Activated CD8-positive, alpha-beta memory T cell treated with anti-CD3 and anti-CD28 coated beads for 4 hours (primary cell): Measurements from ENCODE around the gene LRIG2.
"Not testable (repeated sequence)": the region's sequence is repeated elsewhere in the genome, so short reads cannot be mapped to it uniquely, and the experiment has no call there.

Experiments
- DNase-seq, 2 donors: peaks; one replicate each; pipeline ENCODE4 v3.0.0-alpha.2; 2020; ENCODE audit warnings: low read depth in 2 of 2

Gene LRIG2

GRCh38 chr1:113072757-113073478 is at the start of gene LRIG2:
Gene LRIG2, plus strand, starts transcription at chr1:113073198. Its CDS starts 209 bp downstream, at chr1:113073407.
- DNase-seq, result peak; percentile 95

- DNase-seq, result not testable (repeated sequence)
Observed at GRCh38 chr1:113023316-113023715, 49.7 kb upstream of the LRIG2 start.

DNA sequence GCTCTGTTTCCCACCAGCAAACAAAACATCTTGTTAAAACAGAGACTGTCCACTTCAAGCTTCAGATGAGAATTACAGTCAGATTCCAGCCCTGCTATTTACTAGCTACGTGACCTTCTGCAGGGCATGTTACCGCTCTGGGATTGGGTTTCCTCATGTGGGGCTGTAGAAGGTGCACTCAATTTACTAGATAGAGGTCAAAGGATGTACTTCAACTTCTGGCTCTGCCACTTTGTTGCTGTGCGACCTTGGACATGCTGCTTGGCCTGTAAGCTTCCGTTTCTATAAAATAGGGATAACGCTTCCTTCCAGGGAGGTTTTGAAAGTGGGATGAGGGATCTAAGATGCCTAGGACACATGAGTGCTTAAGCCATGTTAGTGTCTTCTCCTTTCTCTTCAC is 46.0 kb upstream of the LRIG2 start:
- DNase-seq, result no peak

GRCh38 chr1:113027449-113027848 is 45.5 kb upstream of the LRIG2 start:
- no peak for DNase-seq

- no peak for DNase-seq
Observed at GRCh38 chr1:113029822-113030221, 43.2 kb upstream of the LRIG2 start.

DNA sequence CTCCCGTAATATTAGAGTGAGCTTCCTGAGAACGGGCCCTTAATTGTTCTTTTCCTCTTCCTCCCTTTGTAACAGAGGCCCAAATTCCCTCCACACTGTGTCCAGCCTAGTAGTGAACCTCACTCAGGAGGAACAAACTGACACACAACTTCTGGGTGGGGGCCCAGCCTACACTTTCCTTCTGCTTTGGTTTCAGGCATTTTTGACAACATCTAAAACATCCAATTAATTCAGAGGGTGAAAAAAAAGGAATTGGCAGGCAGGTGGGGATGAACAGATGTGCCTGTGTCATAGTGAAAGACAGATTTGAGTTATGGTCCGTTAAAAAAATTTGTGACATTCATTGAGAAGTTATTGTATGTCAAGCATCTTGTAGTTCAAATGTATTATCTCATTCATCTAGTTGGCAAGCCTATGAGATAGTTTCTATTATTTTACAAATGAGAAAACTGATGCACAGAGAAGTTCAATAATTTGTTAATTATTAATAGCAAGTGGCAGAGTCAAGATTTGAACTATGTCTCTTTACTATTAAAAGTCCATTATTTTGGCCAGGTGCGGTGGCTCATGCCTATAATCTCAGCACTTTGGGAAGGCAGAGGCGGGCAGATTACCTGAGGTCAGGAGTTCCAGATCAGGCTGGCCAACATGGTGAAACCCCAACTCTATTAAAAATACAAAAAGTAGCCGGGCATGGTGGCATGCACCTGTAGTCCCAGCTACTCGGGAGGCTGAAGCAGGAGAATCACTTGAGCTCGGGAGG is 41.6 kb upstream of the LRIG2 start:
- DNase-seq, result no peak

- DNase-seq, result no peak
Observed at GRCh38 chr1:113035086-113035485, 37.9 kb upstream of the LRIG2 start.

DNA sequence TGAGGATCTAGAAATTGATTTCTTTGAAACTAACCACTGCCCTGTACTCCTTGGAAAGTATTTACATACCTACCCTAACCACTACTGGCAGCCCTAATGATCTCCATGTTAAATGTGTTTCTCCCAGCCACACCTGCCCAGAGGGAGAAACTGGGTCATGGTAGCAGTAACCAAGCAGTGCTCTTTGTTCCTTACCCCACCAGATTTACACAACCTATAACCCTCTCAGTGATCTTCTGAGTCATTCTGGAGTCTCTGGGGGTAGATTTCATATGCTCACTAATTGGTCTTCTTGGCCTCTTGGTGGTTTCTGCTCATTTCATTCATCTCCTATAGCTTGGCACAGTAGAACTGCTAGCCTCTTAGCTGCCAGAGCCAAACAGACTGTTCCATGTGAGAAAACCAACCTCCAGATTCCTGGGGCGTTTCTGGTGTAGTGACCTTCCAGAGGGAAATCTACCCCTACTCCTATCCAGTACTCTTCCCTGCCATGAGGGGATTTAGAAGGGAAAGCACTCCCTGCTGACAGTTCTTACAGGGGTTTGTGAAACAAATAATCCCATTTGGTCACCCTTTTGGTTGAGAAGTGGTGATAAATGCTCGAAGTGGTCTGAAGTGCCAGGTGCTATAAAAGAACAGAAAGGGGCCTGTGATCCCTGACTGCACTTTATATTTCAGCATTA is 36.2 kb upstream of the LRIG2 start:
- DNase-seq, result no peak

- DNase-seq, result no peak
Observed at GRCh38 chr1:113040041-113040440, 33.0 kb upstream of the LRIG2 start.

DNA sequence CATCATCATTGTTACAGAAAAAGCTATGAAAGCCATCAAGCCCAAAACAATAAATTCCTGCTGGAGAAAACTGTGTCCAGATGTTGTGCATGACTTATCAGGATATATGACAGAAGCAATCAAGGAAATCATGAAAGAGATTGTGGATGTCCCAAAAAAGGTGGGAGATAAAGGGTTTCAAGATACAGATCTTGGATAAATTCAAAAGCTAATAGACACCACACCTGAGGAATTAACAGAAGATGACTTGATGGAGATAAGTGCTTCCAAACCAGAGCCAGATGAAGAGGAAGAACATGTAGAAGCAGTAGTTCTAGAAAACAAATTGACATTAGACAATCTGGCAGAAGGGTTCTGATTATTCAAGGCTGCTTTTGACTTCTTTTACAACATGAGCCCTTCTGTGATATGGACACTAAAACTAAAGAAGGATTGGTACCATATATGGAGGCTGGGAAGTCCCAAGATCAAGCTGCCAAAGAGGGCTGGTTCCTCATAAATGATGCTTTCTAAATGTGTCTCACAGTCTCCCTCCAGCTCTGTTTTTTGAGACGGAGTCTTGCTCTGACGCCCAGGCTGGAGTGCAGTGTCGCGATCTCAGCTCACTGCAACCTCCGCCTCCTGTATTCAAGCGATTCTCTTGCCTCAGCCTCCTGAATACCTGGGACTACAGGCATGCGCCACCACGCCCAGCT is 32.1 kb upstream of the LRIG2 start:
- DNase-seq, result no peak

GRCh38 chr1:113041569-113042284 is 31.3 kb upstream of the LRIG2 start:
- DNase-seq, result no peak

DNA sequence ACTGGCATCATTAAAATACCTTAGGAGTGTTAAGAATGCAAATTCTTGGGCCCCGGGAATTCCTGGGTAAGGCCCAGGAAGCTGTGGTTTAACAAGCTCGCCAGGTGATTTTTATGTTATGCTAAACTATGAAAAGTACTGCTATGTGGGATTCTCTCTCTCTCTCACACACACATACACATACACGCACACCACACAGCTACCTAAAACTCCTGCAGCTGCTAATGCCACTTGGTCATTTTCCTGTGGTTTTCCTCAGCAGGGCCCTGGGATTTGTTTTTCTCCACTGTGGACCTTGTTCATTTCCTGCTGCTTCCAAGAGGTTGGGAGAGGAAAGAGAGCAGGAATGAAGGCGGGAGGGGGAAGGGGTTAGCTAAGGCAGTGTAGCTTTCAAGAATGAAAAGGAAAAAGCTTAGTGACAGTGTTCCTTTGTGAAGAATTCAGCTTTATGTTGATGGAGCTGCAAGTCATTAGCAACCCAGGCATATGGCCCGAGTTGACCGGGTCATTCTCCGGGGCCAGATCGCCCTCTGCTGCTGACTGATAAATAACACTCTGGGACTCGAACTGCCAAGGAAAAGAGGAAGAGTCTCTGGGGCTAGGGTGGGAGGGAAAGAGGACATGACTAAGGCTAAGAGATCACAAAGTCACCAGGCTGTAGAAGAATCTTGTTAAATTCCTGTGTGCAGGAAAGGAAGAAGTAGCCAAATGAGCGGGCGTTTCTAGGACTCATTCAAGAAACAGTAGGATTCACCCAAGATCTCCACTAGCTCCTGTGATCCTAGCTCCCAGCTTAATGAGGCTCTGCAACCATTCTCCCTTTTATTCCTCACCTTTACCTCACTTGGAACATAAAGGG is 30.5 kb upstream of the LRIG2 start:
- DNase-seq, result no peak

DNA sequence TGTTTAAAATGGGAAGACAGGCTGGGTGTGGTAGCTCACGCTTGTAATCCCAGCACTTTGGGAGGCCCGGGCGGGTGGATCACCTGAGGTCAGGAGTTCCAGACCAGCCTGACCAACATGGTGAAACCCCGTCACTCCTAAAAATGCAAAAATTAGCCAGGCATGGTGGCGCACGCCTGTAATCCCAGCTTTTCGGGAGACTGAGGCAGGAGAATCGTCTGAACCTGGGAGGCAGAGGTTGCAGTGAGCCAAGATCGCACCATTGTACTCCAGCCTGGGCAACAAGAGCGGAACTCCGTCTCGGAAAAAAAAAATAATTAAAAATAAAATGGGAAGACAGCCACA is 29.9 kb upstream of the LRIG2 start:
- not testable (repeated sequence) for DNase-seq

DNA sequence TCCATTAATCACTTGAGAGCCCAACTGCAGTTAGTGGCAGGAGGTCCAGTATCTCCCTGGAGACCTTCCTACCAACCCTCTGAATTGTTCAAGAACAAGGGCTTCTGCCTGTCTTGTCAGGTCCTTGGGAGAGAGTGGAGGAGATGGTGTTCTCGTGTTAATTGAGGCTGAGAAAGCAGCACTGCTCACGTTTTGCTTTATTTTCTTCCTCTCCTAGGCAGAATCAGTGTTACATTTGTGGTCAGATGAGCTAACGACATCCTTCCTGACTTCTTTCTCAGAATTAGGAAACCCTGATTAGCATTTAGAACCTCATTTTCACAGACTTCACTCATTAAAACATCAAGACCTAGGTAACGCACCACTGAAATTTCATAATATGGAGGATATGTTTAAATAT is 26.4 kb upstream of the LRIG2 start:
- DNase-seq, result no peak

DNA sequence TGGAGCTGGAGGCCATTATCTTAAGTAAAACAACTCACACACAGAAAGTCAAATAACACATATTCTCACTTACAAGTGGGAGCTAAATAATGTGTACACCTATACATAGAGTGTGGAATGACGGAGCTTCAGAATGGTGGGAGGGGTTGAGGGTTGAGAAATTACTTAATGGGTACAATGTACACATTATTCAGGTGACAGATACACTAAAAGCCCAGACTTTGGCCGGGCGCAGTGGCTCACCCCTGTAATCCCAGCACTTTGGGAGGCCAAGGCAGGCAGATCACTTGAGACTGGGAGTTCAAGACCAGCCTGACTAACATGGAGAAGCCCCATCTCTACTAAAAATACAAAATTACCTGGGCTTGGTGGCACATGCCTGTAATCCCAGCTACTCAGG is 24.9 kb upstream of the LRIG2 start:
- no peak for DNase-seq

DNA sequence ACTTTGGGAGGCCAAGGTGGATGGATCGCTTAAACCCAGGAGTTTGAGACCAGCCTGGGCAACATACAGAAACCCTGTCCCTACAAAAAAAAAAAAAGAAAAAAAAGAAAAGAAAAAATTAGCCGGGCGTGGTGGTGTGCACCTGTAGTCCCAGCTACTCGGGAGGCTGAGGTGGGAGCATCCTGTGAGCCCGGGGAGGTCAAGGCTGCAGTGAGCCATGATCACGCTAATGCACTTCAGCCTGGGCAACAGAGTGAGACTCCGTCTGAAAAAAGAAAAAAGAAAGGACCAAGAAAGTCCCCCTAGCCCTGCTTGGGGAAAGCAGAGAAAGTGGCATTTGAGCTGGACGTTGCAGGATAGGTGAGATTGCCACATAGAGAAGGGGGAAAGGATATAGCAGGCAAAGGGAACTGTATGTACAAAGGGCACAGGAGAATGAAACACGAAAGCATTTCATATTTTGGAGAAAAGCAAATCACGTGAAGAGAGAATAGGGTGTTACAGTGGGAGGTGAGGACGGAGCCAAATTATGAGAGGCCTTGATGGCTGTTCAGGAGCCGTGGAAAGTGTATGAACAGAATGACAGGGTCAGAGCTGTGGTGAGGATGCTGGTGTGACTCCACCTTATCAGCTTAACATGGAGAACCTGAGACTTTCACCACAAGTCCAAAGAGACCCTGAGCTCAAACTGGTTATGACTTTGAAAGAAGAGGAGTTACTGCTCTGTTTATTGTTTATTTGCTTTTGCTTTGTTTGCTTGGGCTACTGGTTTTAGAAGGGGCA is 19.5 kb upstream of the LRIG2 start:
- no peak for DNase-seq

- no peak for DNase-seq
Observed at GRCh38 chr1:113055570-113055969, 17.4 kb upstream of the LRIG2 start.

DNA sequence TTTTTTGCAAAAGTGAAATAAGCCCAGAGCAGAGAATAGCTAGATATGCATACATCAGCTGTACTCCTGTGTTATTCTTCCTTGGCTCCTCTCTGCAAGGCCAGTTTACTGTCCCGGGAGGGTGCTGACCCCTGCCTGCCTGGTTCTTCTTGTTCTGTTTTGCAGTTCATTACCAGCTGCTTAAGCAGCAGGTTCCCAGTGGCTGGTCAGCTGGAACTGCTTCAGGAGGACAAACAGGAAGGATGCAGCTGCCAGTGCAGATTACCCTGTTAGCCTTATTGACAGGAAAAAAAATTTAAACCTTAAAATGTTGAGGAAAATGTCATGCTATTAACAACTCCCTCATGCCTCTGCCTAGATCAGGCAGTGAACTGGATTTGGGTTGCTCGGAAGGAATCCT is 16.0 kb upstream of the LRIG2 start:
- DNase-seq, result no peak

GRCh38 chr1:113058941-113059706 is 13.9 kb upstream of the LRIG2 start:
- DNase-seq, result no peak
